ENCODE results near the gene PFDN4.

PFDN4 gene

DNA sequence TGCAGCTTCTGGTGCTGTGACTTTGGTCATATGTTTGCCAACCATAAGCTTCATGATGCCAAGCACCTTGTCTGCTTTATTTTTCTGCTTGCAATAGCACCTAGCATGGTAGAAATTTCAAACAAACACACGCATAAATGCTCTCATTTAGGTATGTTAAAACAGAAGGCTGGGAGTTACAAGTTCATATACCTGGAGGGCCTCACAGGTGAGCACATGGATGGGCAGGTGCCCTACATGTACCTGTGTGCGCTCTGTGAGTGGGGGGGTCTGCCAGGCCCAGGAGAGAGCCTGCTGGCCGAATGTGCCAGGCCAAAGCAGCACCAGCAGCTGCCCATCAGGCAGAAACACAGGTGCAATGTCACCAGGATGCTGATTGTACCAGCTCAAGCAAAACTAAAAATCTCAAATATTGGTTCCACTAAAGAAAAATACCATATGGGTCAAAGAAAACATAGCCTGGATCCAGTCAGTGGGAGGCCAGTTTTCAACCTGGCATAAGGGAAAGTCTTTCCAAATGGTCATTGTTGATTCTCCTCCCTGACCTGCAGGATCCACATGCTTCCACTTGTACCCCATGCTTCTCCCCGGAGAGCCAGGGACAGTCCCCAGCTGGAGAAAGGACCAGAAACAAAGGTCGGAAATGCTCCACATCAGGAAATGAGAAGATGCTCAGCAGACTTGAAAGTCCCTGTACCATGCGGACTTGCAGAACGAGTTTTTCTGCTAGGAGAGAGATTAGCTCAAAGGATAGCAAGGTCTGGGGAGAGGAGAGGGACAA is 7.2 kb upstream of the PFDN4 start:
- no peak for DNase-seq (ENCODE audit: low read depth)

DNA sequence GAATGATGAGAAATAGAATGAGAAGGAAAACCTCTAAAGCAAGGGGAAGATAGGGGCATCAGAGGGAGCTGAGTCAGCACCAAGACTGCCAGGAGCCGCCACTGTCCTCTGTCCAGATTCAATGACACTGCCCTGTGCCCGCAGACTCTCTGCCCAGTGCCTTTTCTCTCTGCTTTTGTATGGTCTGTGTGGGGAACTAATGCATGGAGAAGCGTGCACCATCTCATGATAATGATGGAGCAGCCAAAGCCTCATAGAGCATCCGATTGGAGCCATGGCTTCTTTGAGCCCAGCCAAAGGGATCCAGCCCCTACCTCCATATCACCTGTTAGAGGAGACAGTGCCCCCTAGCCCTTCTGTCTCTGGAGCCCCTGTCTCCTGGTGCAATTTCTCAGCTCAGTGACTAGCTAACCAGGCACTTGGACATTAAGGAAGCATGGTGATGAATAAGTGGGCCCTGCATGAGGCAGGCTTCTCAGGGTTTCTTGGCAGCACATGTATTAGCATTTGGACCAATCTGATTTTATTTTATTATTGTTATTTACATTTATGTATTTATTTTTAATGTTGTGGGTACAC is 6.5 kb upstream of the PFDN4 start:
- no peak for DNase-seq (ENCODE audit: low read depth)

DNA sequence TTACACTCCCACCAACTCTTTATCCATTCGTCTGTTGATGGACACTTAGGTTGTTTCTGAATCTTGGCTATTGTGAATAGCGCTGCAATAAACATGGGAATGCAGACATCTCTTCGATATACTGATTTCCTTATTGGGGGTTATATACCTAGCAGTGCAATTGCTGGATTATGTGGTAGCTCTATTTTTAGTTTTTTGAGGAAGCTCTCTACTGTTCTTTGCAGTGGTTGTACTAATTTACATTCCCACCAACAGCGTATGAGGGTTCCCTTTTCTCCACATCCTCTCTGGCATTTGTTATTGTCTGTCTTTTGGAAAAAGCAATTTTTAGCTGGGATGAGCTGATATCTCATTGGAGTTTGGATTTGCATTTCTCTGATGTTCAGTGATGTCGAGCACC is 4.6 kb upstream of the PFDN4 start:
- no peak for DNase-seq (ENCODE audit: low read depth)

DNA sequence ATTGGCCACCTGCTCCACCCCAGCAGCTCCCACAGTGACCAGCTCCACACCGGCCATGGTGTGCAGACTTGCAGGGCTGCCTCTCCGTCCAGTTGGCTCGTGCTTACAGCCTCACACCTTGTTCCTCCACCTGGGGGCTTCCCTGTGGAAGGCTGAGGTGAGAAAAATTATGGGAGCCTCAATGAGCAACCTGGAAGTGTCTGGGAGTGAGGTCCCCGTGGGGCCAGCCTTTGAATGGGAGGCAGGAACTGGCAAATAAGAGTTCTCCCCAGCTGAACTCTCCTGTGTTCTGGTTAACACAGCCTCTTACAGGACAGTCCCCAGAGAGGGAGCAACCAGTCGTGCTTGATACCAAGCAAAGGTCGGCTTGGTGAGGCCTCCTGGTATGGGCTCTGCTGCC is 3.8 kb upstream of the PFDN4 start:
- no peak for DNase-seq (ENCODE audit: low read depth)

DNA sequence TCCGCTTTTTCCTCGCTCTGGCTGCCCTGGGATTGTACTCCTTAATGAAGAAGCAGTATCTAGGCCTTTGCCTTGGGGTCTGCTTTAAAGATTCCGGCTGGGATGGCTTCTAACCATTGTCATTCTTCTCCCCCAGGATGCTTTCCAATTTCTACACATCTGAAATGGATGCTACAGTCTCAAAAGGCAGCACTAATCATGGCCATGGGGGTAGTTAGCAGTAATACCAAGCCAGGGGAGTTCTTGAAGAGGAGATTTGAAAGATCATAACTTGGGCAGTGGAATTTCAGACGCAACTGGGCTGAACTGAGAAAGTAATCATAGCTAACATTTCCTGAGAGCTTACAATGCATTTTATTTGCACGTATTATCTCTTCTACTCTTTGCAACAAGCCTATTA is 3.4 kb upstream of the PFDN4 start:
- DNase-seq (ENCODE audit: low read depth) = no peak

DNA sequence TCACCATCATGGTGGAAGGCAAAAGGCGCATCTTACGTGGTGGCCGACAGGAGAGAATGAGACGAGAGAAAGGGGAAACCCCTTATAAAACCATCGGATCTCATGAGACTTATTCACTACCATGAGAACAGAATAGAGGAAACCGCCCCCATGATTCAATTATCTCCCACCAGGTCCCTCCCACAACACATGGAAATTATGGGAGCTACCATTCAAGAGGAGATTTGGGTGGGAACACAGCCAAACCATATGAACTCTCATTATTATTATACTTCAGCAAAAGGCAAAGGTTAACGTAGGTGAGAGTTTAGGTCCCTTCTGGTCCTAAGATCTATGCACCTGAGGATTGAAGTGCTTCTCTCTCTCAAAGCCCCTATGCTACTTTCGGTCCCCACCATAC is 2.4 kb upstream of the PFDN4 start:
- no peak for DNase-seq (ENCODE audit: low read depth)

DNA sequence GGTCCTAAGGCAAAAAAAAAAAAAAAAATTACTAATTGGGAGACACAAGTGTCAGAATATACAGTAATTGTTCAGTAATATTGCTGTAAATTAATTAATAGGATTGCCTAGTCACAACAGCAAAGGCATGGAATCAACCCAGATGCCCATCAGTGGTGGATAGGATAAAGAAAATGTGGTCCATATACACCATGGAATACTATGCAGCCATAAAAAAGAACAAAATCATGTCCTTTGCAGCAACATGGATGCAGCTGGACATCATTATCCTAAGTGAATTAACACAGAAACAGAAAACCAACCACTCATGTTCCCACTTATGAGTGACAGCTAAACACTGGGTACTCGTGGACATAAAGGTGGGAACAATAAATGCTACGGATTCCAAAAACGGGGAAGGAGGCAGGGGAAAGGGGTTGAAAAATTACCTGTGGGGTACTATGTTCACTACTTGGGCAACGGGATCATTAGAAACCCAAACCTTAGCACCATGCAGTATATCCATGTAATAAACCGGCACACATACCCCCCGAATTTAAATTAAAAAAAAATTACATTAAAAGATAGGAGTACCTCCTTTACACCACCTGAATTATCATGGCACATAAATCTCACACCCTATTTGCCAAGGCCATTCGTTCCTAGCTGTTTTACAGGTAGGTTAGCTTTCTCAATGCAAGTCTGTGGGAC is 689 bp upstream of the PFDN4 start:
- DNase-seq (ENCODE audit: low read depth) = no peak

DNA sequence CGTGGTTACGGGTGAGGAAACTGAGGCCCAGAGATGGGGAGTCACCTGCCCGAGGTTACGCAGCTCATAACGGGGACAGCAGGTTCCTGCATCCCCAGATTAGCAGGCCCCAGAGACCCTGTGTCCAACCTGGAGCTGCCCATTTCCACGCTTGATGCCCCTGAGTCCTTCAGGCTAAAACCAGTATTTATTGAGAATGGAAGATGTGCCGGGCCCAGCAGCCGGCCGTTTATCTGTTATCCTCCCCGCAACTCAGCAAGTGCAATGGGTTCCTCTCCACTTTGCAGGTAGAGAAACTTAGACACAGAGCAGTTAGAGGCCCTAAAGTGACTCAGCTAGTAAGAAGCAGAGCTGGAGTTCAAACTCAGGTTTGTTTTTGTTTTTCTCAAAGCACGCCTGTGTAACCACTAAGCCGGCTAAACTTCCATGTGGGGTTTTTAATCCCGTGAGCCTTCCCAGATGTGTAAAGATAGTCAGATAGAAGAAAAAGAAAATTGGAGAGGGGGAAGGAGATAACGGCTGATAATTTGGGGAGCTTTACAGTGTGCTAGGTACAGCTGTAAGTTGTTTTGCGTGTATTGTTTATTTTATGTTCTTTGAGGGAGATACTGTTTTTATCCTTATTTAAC is 775 bp downstream of the PFDN4 start:
- peak; percentile 37 for DNase-seq (ENCODE audit: low read depth)

DNA sequence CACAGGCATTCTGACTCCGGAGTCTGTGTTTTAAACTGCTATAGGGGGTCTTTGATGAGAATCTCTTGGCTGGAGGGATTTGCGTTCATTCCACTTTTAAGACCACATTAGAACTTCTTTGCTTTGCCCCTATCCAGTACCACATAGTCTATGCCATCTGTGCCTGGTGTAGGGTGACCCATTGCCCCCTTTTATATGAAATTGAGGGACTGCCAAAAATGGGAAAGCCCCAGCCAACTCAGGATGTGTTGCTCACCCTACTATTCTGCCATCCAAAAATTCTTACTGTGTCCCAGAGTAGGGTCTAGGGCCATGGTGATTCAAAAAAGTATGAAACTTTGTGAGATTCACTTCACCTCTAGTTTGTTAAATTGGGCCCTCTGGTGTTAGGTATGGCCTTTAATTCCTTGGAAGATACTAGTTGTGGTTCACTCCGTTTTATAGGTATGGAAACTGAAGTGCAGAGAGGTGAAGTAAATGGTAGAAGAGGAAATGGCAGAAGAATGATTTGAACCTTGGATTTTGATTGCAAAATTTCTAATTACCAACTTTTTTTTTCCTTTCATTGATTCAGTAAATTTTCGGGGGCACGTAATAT is 1.4 kb downstream of the PFDN4 start:
- DNase-seq (ENCODE audit: low read depth) = no peak

DNA sequence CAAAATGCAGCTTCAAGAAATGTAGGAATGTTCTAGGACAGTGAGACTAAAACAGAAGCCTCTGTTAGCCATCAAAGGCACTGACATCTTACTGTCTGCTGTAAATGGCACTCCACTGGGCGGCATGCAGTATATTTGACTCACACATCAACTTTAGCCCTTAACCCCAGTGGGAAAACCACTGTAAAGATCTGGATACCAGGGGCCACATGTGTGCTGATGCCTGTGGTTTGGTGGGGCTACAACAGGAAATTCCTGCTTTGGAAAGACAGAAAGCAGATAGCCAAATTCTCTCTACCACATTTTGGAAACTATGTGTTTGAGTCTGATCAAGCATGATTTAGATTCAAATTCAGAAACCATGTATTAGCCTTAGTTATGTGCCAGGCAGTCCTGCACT is 4.3 kb downstream of the PFDN4 start:
- DNase-seq (ENCODE audit: low read depth) = peak; percentile 41

DNA sequence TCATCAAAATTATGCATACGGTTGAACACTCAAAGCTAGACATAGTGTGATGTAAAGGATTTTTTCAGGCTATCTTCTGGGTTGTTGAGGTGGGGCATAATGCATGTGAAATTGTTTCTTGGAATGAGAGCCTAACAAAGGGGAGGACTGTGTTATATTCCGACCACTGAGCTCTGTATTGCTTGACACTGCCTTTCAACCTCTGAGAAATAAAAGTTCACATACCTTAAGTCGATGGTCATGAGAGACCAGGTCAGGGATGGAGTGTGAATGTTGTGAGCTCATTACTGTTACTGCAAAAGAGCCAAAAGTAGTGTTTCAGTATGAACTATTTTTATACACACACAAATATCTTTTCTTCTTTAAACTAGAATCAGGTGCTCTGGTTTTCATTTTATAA is 5.0 kb downstream of the PFDN4 start:
- DNase-seq (ENCODE audit: low read depth) = no peak

DNA sequence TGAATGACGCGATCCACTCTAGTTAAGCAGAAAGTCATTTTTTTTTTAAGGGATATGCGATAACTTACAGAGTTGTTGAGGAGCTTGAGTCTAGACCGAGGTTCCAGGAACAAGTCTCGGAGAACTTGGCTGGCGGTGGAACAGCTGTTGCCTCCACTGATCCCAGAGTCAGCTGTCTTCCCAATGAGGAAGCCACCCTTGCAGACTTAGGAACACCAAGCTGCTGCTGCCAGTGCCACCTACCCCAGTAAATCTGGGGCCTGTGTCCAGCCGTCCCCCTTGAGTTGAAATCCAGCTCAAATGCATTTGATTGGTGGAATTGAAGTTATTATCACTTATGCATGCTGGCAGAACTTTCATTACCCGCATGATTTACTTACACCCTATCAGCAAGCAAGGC is 6.7 kb downstream of the PFDN4 start:
- no peak for DNase-seq (ENCODE audit: low read depth)

DNA sequence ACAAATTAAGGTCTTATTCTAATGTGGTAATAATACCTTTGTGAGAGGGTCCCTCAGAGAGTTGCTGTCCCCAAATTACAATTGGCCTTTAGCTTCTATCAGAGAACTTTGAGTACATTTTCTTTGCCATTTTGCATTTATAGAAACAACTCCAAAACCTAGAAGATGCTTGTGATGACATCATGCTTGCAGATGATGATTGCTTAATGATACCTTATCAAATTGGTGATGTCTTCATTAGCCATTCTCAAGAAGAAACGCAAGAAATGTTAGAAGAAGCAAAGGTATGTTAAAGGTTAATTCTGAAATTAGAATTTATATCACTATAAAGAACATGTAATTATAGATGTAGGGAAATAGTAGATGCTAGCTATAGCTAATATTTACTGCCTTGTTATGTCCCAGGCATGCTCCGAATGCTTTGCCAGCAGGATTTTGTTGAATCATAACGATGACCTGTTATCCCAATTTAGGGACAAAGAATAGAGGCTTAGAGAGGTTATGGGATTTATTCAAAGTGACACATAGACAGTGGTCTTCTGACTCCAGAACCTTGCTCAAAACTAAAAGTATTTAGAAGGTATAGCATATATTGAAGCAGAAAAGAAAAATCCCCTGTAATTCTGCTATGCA is 7.4 kb downstream of the PFDN4 start:
- DNase-seq (ENCODE audit: low read depth) = no peak

DNA sequence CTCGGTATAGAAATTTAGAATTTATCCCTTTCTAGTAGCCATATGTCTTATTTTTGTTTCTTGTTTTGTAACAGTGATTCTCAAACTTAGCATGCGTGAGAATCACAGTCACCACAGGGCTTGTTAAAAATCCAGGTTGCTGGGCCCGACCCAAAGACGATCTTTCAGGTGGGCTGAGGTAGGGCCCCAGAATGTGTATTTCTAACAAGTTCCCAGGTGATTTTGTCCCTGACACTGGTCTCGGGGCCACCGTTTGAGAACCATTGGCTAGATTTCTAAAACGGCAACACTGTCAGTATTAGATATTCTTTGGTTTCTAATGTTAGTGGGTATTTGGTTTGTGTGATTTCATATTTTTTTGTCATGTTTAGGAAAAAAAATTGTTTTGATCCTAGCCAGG is 9.9 kb downstream of the PFDN4 start:
- DNase-seq (ENCODE audit: low read depth) = no peak

DNA sequence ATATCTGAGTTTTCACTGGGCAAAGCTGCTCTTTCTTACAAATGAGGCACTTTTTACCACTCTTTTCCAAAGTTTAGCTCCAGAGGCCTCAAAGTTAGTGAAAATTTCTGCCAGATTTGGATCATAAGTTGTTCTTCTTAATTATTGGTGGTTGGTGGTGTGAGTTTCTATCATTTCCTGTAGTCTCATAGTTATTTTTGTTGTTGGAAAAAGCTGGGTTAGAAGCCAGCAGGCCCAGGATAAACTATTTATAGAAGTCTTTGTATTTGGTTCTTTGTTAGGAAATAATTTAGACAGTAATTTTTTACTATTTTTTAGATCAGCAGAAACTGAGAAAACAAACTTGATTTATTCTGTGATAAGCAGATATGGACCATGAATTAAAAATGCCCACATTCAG is 10.6 kb downstream of the PFDN4 start:
- DNase-seq (ENCODE audit: low read depth) = no peak

DNA sequence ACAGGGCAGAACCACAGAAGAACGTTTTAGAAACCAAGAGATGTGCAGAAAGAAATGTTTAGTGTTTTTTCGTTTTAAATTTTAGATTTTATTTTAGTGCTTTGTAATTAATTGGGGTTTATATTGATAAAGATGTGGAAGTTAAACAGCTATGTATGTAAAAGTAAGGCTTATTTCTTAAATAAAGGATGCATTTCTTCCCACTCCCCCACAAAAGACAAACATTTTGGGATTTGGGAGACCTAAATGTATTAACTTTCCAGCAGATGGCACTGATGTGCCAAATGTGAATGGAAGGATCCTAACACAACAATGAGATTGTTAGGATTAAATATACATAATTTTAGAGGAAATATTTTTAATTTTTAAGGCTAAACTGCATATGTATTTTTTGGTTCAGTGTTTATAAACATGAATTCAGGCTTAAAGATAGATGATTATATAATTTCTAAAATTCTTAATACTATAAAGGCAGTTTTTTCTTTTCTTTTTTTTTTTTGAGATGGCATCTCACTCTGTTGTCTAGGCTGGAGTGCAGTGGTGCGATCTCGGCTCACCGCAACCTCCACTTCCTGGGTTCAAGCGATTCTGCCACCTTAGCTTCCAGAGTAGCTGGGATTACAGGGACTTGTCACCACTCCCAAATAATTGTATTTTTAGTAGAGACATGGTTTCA is 12.0 kb downstream of the PFDN4 start:
- DNase-seq (ENCODE audit: low read depth) = no peak

DNA sequence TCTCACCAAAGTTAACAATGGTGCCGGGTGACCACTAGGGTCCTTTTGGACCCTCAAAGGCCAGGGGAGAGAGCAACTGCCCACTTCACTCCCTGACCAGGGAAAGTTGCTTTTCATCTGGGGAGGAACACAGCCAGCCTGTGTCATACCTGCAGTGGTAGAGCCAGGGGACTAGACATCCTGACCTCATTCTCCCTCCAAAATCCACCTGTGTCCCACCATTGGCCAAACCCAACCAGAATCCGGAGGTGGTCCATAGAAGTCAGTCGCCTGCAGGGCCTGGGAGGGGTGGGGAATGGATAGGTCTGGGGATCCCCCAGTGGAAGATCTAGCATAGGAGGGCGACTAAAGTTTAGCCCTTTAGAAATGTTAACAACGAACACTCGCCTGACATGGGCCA is 12.8 kb downstream of the PFDN4 start:
- no peak for DNase-seq (ENCODE audit: low read depth)

DNA sequence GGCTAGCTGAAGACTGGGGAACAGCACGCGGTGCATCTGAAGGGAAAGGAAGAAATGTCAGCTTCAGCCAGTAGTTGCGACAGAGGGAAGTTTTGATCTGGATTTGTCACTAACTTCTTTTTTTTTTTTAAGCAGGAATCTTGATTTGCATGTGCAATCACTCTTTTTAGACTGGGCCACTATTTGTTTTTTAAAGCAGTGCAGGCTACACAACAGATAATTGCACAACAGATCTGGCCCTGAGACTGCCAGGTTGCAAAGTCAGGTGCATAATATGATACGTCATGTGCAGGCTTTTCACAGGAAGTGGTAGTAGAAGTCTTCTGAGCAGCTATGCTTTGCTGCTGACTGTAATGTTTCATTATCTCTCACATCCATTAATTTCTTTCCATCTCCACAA is 13.5 kb downstream of the PFDN4 start:
- DNase-seq (ENCODE audit: low read depth) = no peak

DNA sequence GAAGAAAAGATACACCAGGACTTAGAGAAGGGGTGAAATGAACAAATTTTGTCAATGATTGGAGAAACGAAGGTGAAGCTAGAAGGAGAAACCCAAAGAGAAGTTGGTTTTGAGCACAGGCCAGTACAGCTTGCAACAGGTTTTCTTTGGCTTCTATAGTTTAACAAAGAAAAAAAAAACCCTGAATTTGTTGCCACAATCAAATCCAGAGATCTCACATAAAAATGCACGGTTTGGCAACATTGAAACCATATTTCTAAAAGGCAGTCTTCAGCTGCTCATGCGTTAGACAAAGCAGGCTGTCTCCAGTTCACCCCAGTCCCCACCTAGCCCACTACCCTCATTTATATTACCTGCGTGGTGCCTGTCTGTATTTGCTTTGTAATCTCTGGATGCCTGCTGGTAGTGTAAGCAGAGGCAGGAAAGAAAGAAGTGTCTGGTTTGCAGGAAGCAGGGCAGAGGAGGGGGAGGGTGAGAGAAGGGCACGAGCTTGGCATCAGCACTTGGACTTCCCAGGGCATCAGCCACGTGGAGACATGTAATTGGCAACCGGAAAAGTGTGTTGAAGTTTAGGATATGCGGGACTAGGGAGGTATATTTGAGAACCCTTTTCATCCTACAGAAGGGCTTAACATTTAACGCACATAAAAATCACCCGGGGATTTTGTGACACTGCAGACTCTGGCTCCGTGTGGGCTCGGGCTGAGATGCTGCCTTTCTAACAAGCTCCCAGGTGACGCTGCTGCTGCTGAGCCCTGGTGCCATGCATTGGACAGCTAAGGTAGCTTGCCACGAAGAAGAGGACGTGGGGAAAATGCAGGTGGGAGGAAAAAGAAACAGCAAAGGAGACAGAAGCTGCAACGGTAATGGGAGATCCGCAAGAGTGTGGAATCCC is 14.4 kb downstream of the PFDN4 start:
- no peak for DNase-seq (ENCODE audit: low read depth)

DNA sequence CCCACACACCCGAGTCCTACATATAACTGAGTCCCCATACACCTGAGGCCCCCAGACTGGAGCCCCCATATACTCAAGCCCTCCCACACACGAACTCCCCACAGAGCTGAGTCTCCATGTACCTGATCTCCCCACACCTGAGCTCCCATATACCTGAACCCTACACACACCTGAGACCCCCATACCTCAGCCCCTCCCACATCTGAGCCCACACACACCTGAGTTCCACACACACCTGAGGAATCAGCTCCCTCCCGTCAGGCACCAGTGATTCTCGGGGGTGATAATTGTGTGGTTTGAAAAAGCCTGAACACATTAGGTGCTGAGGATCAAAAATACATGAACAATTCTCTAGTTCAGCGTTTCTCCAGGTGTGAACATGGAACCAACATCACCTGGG is 15.4 kb downstream of the PFDN4 start:
- DNase-seq (ENCODE audit: low read depth) = no peak

DNA sequence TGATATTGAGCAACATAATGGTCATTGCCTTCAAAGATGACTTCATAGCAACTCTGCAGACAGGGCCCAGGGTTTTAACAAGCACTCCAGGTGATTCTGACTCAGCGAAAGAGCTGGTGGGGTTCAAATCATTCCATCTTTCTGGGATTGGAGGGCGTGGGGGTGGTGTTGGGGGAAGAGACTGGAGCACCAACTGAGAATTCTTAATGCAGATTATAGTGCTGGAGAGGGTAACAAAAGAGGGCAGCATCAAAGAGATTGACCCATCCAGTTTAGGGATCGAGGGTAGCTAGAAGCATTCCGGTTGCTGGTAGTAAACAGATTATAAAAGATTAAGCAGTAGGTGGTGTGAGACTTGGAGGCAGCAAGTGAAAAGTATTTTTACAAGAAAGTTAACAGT is 15.9 kb downstream of the PFDN4 start:
- no peak for DNase-seq (ENCODE audit: low read depth)

All from non-pigmented ciliary epithelial cell (primary cell).